HepG2 (cell line): ENCODE measurements around the gene PCYT2. TPM values are rescaled to one million over a fixed set of nuclear protein-coding genes. Genes with fewer than 3 reads are reported as not detected.
A peak's percentile ranks its signal among the peaks of the same experiment; 100 is the strongest.

Experiments used
- ATAC-seq: fragments of 200-7000 bp; cut with Tn5 transposase; 3 replicates; pipeline ENCODE4 v1.9.1; 2020; ENCODE audit warnings: mild to moderate bottlenecking, moderate library complexity
- BruUV-seq: library from RNA; stranded (reverse); fragments of 400-500 nt; replicated peaks from 2 replicates; lab custom pipeline; 2021; lab: Mats Ljungman, UMichigan
- CTCF ChIA-PET: fragments of 300-600 bp; formaldehyde crosslinking; extraction: SDS; loops from one replicate; lab custom pipeline; 2021; ENCODE audit warnings: low total read pairs, inconsistent platforms, low intra/inter-chr PET ratio; lab: Yijun Ruan, JAX
- POLR2A ChIA-PET: fragments of 350-600 bp; sonication (Branson Sonifier 250); formaldehyde crosslinking; loops from one replicate; lab custom pipeline; 2020; ENCODE audit warnings: antibody characterized with exemption, inconsistent platforms; lab: Yijun Ruan, JAX
- DNase-seq: peaks from one replicate; pipeline ENCODE4 v3.0.0-alpha.2; 2015; ENCODE audit warnings: low spot score
- FAIRE-seq: peaks from 3 replicates; lab custom pipeline; 2011; peaks lifted over from hg19 to GRCh38; lab: Jason Lieb, UNC
- H2AFZ ChIP-seq: one replicate; pipeline ENCODE4 v1.6.1; 2011; ENCODE audit warnings: low read length, inconsistent platforms
- H3K27ac ChIP-seq: fragments of 300-600 bp; 3 replicates; pipeline ENCODE4 v1.8.0; 2011; ENCODE audit warnings: mixed run types, mild to moderate bottlenecking, mixed read lengths, low read length, inconsistent platforms; ENCODE audit not compliant: insufficient read depth; ENCODE audit errors: extremely low read length
- H3K27me3 ChIP-seq, 2 experiments: fragments of 200-600 bp in 1 of 2; 2 replicates in 1 of 2; 3 replicates in 1 of 2; pipeline versions ENCODE4 v1.6.0 to v1.8.0; 2011; ENCODE audit warnings: low read length in 2 of 2, mild to moderate bottlenecking in 2 of 2, moderate library complexity in 2 of 2, inconsistent platforms in 1 of 2; ENCODE audit not compliant: insufficient read depth in 2 of 2, control insufficient read depth in 1 of 2
- H3K36me3 ChIP-seq, 2 experiments: fragments of 200-600 bp in 1 of 2; replicated peaks in 1 of 2; 2 replicates in 1 of 2; 3 replicates in 1 of 2; pipeline versions ENCODE4 v1.5.1 to v1.8.0; 2011; ENCODE audit warnings: low read length in 2 of 2, inconsistent platforms in 1 of 2; ENCODE audit not compliant: insufficient read depth in 2 of 2, control insufficient read depth in 1 of 2
- H3K4me1 ChIP-seq: 2 replicates; pipeline ENCODE4 v1.5.1; 2012; ENCODE audit warnings: low read length, inconsistent platforms; ENCODE audit not compliant: insufficient read depth
- H3K4me2 ChIP-seq: 2 replicates; pipeline ENCODE4 v1.6.0; 2011; ENCODE audit warnings: low read depth, low read length, inconsistent platforms
- H3K4me3 ChIP-seq, 3 experiments: fragments of 200-600 bp in 1 of 3; sonication (generic), shearing (Covaris generic) in 1 of 3; replicated peaks in 1 of 3; 2 replicates each; pipeline ENCODE4 v1.5.1; 2011 to 2016; ENCODE audit warnings: low read length in 3 of 3, inconsistent platforms in 2 of 3, low read depth in 2 of 3, mild to moderate bottlenecking in 2 of 3, control low read depth in 1 of 3, mixed read lengths in 1 of 3; ENCODE audit not compliant: insufficient read depth in 1 of 3
- H3K79me2 ChIP-seq: one replicate; pipeline ENCODE4 v1.6.1; 2011; ENCODE audit warnings: low read length, inconsistent platforms; ENCODE audit not compliant: insufficient read depth
- H3K9ac ChIP-seq: 2 replicates; pipeline ENCODE4 v1.6.0; 2011; ENCODE audit warnings: mild to moderate bottlenecking, low read depth, low read length, inconsistent platforms; ENCODE audit not compliant: insufficient read depth
- H3K9me3 ChIP-seq: 2 replicates; pipeline ENCODE4 v1.5.1; 2012; ENCODE audit warnings: mild to moderate bottlenecking, low read length
- H4K20me1 ChIP-seq: 2 replicates; pipeline ENCODE4 v1.6.0; 2011; ENCODE audit warnings: inconsistent platforms, mild to moderate bottlenecking, low read length, moderate library complexity; ENCODE audit not compliant: insufficient read depth
- ATF3 ChIP-seq: sonication (generic); formaldehyde crosslinking; IDR thresholded peaks from 2 replicates; pipeline ENCODE4 v1.4.0; 2020; ENCODE audit warnings: missing genetic modification reagents
- ATF5 ChIP-seq: sonication (generic); formaldehyde crosslinking; IDR thresholded peaks from 2 replicates; pipeline ENCODE4 v1.4.0; 2020; ENCODE audit warnings: mild to moderate bottlenecking, low read depth, missing genetic modification reagents
- CHD4 ChIP-seq: fragments of 200-600 bp; sonication (generic); IDR thresholded peaks from 2 replicates; pipeline ENCODE4 v1.7.0; 2017; ENCODE audit warnings: mild to moderate bottlenecking, low read length, borderline replicate concordance
- CREBL2 ChIP-seq: sonication (generic); formaldehyde crosslinking; IDR thresholded peaks from 2 replicates; pipeline ENCODE4 v1.8.1; 2023; ENCODE audit warnings: missing genetic modification reagents, mild to moderate bottlenecking, borderline replicate concordance
- HBP1 ChIP-seq: IDR thresholded peaks from 2 replicates; pipeline ENCODE4 v1.6.1; 2016; ENCODE audit warnings: low read depth, control low read depth
- KAT8 ChIP-seq: IDR thresholded peaks from 2 replicates; pipeline ENCODE4 v1.6.1; 2016; ENCODE audit warnings: missing genetic modification reagents, missing compliant biosample characterization
- MLXIP ChIP-seq: sonication (generic); formaldehyde crosslinking; IDR thresholded peaks from 2 replicates; pipeline ENCODE4 v1.9.0; 2021; ENCODE audit warnings: missing genetic modification reagents, borderline replicate concordance
- NFATC3 ChIP-seq: sonication (generic); formaldehyde crosslinking; IDR thresholded peaks from 2 replicates; pipeline ENCODE4 v1.5.1; 2020; ENCODE audit warnings: mild to moderate bottlenecking, missing genetic modification reagents
- ZHX1 ChIP-seq: sonication (generic); formaldehyde crosslinking; IDR thresholded peaks from 2 replicates; pipeline ENCODE4 v1.8.1; 2022; ENCODE audit warnings: low read depth, mild to moderate bottlenecking, missing genetic modification reagents
- ZNF446 ChIP-seq: sonication (generic); formaldehyde crosslinking; IDR thresholded peaks from 2 replicates; pipeline ENCODE4 v1.5.0; 2020; ENCODE audit warnings: mild to moderate bottlenecking, missing genetic modification reagents
- ZNF460 ChIP-seq: sonication (generic); formaldehyde crosslinking; IDR thresholded peaks from 2 replicates; pipeline ENCODE4 v1.5.1; 2020; ENCODE audit warnings: missing genetic modification reagents, mild to moderate bottlenecking, borderline replicate concordance
- ZNF547 ChIP-seq: sonication (generic); formaldehyde crosslinking; IDR thresholded peaks from 2 replicates; pipeline ENCODE4 v1.5.1; 2020; ENCODE audit warnings: mild to moderate bottlenecking, missing genetic modification reagents
- ZNF605 ChIP-seq: sonication (generic); formaldehyde crosslinking; IDR thresholded peaks from 2 replicates; pipeline ENCODE4 v1.8.0; 2022; ENCODE audit warnings: mild to moderate bottlenecking, missing genetic modification reagents
- ZNF607 ChIP-seq: sonication (generic); formaldehyde crosslinking; IDR thresholded peaks from 2 replicates; pipeline ENCODE4 v1.5.1; 2020; ENCODE audit warnings: missing genetic modification reagents, mild to moderate bottlenecking, borderline replicate concordance
- WGBS: methylation state at CpG from one replicate; pipeline ENCODE4 v1.1.6; 2017; ENCODE audit warnings: low lambda C conversion rate; 5-methylcytosine and 5-hydroxymethylcytosine counted together
- in situ Hi-C: cut with HindIII; loops from 2 replicates; pipeline ENCODE4 v1.10.0; 2017; ENCODE audit warnings: low pct_unique_long_range_greater_than_20kb; ENCODE audit not compliant: extremely low pct_ligation_motif_present
- intact Hi-C: fragments of 100-400 bp; cut with micrococcal nuclease; formaldehyde crosslinking; loops from one replicate; pipeline ENCODE4 v1.10.0; 2022; ENCODE audit not compliant: unreplicated experiment
- polyA plus RNA-seq, 8 experiments: library from polyadenylated mRNA; depleted of rRNA in 3 of 8; stranded (reverse) in 7 of 8; unstranded in 1 of 8; fragments of >200 nt; fragmentation: Illumina TruSeq in 4 of 8; extraction: Trizol in 4 of 8; gene quantifications; 2 replicates each; pipeline versions ENCODE4 v1.2.1 to v1.2.3, GENCODE V29; 2011 to 2016; ENCODE audit warnings: low read depth in 4 of 8, missing spikeins in 1 of 8, mixed read lengths in 1 of 8; ENCODE audit not compliant: insufficient read depth in 1 of 8
- total RNA-seq, 5 experiments: library from RNA; depleted of rRNA; stranded (reverse); fragments of >200 nt; fragmentation: Illumina TruSeq; extraction: Trizol; gene quantifications; 2 replicates each; pipeline ENCODE4 v1.2.3, GENCODE V29; 2016; ENCODE audit warnings: low read depth in 1 of 5

Gene PCYT2
- total and polyA plus RNA-seq, 2 of the 13 experiments (the other 11 are each of a cell fraction or from before 2014, with no cell fraction given): 147 to 297 TPM

GRCh38 chr17:81868674-81869220 lies 42.5 kb downstream of the PCYT2 start:
- Histone ChIP-seq H3K4me2 (peak overlapping the region; percentile 75), H3K27ac (peak overlapping the region; percentile 80), H3K4me3 (peak overlapping the region in 1 of 3 experiments; percentile 85; a peak in 2 of 6 replicates), H4K20me1 (peaks cover 51% of the 10 kb centered on the region; the same call in 1 of the 2 replicates), H3K27me3 (no peaks in the 10 kb centered on the region), H3K4me1 (peaks cover 81% of the 10 kb centered on the region), H3K79me2 (peaks cover 32% of the 10 kb centered on the region), H2AFZ (no peak overlapping the region), H3K9me3 (no peaks in the 10 kb centered on the region), H3K36me3 (peaks cover 16 to 29% of the 10 kb centered on the region in 2 experiments), H3K9ac (peak overlapping the region; percentile 88; the same call in 1 of the 2 replicates)
- FAIRE-seq (no peak), DNase-seq (peak; percentile 59), ATAC-seq (peak; percentile 13)
- WGBS: 88% methylated on average over 30 of the region's 30 CpGs
- ChIA-PET POLR2A (interaction anchor here (0.7 to 2.7 kb wide), 10 partner anchors 7 to 164 kb away, joined by 3 to 26 read pairs (median 7); partner anchors contain the start of genes CENPX, LRRC45, MAFG and NPB), CTCF (no interaction called here)
- in situ Hi-C loops: no loop called here
- intact Hi-C loops: loop anchor here (5.0 kb wide), 1 partner anchor 154 kb away; the partner anchor contains the start of genes CENPX and LRRC45
- BruUV-seq: TSS peak; percentile 60
- no peak for TF ChIP-seq NFATC3 (CRISPR knock-in tag)
- peak; percentile 4; the same call in 1 of the 2 replicates for TF ChIP-seq KAT8 (CRISPR knock-in tag)
- peak; percentile 58; the same call in 1 of the 2 replicates for TF ChIP-seq ZHX1
- 0 out of 2 replicates have a peak, but pooled peaks have one; percentile 7 for TF ChIP-seq ATF3 (CRISPR knock-in tag)
- no peak for TF ChIP-seq ZNF547 (CRISPR knock-in tag)
- 0 out of 2 replicates have a peak, but pooled peaks have one; percentile 53 for TF ChIP-seq ZNF446 (CRISPR knock-in tag)
- TF ChIP-seq ZNF460: peak; percentile 16; the same call in 1 of the 2 replicates
- TF ChIP-seq ZNF607 (CRISPR knock-in tag): no peak; the same call in 1 of the 2 replicates
- TF ChIP-seq CHD4: peak; percentile 22; the same call in 1 of the 2 replicates
- TF ChIP-seq ATF5: 0 out of 2 replicates have a peak, but pooled peaks have one; percentile 6
- TF ChIP-seq CREBL2 (CRISPR knock-in tag): no peak
- TF ChIP-seq HBP1 (CRISPR knock-in tag): 0 out of 2 replicates have a peak, but pooled peaks have one; percentile 10
- TF ChIP-seq ZNF605 (CRISPR knock-in tag): no peak
- no peak for TF ChIP-seq MLXIP
